ENCODE measurements around the gene TMEM254.

- no peak for TF ChIP-seq EZH2 (IDR thresholded peaks at IDR 0.05; ENCODE audit: borderline replicate concordance, low read length)
- no peak for TF ChIP-seq CTCF (conservative IDR thresholded peaks at IDR 0.05 in 1 of 2, IDR thresholded peaks at IDR 0.05 in 1 of 2; ENCODE audit: extremely low read depth in 1 of 2, insufficient read depth in 1 of 2, low read depth in 1 of 2, low read length in 2 of 2)
Observed at GRCh38 chr10:80126876-80127275, 48.4 kb downstream of the TMEM254 start.

All from mammary epithelial cell (primary cell).